WERI-Rb-1 (cell line): ENCODE measurements around the gene MAB21L3.

Experiments
- DNase-seq: peaks from one replicate; pipeline ENCODE4 v3.0.0-alpha.2; 2020
- H3K27ac ChIP-seq: fragments of 250-450 bp; sonication (Bioruptor Pico); 2 replicates; pipeline ENCODE4 v1.5.1; 2020; ENCODE audit warnings: mild to moderate bottlenecking, moderate library complexity
- H3K27me3 ChIP-seq: fragments of 250-450 bp; sonication (Bioruptor Pico); 2 replicates; pipeline ENCODE4 v1.5.1; 2021; ENCODE audit warnings: mild to moderate bottlenecking, low read depth, moderate library complexity; ENCODE audit not compliant: insufficient read depth, severe bottlenecking
- H3K36me3 ChIP-seq: fragments of 250-450 bp; sonication (Bioruptor Pico); 2 replicates; pipeline ENCODE4 v1.5.1; 2020; ENCODE audit warnings: mild to moderate bottlenecking, moderate library complexity
- H3K4me3 ChIP-seq: 2 replicates; pipeline ENCODE4 v1.5.1; 2011; ENCODE audit warnings: low read depth, mild to moderate bottlenecking, control low read depth, low read length
- H3K9me3 ChIP-seq: fragments of 250-450 bp; sonication (Bioruptor Pico); 2 replicates; pipeline ENCODE4 v1.5.1; 2021; ENCODE audit warnings: mild to moderate bottlenecking, moderate library complexity; ENCODE audit not compliant: severe bottlenecking
- TF ChIP-seq, protein P1 (sequence below): IDR thresholded peaks from 2 replicates; pipeline ENCODE4 v1.5.1; 2011; ENCODE audit warnings: low read depth, mild to moderate bottlenecking, control low read depth, inconsistent platforms, low read length

Gene MAB21L3

GRCh38 chr1:116075575-116075974, 35.6 kb upstream of the MAB21L3 start:
- H3K27me3 ChIP-seq: no peaks in the 10 kb centered on the region
- no peak overlapping the region for H3K4me3 ChIP-seq
- H3K36me3 ChIP-seq: no peaks in the 10 kb centered on the region
- no peak overlapping the region for H3K27ac ChIP-seq
- TF ChIP-seq, protein P1, sequence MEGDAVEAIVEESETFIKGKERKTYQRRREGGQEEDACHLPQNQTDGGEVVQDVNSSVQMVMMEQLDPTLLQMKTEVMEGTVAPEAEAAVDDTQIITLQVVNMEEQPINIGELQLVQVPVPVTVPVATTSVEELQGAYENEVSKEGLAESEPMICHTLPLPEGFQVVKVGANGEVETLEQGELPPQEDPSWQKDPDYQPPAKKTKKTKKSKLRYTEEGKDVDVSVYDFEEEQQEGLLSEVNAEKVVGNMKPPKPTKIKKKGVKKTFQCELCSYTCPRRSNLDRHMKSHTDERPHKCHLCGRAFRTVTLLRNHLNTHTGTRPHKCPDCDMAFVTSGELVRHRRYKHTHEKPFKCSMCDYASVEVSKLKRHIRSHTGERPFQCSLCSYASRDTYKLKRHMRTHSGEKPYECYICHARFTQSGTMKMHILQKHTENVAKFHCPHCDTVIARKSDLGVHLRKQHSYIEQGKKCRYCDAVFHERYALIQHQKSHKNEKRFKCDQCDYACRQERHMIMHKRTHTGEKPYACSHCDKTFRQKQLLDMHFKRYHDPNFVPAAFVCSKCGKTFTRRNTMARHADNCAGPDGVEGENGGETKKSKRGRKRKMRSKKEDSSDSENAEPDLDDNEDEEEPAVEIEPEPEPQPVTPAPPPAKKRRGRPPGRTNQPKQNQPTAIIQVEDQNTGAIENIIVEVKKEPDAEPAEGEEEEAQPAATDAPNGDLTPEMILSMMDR: no peak
- H3K9me3 ChIP-seq: no peaks in the 10 kb centered on the region
- no peak for DNase-seq

GRCh38 chr1:116075990-116076389, 35.2 kb upstream of the MAB21L3 start:
- H3K27me3 ChIP-seq: no peaks in the 10 kb centered on the region
- no peak overlapping the region for H3K27ac ChIP-seq
- TF ChIP-seq, protein P1: no peak
- DNase-seq: no peak
- no peaks in the 10 kb centered on the region for H3K9me3 ChIP-seq
- H3K4me3 ChIP-seq: no peak overlapping the region
- no peaks in the 10 kb centered on the region for H3K36me3 ChIP-seq

- Histone ChIP-seq H3K9me3 (no peaks in the 10 kb centered on the region), H3K27me3 (no peaks in the 10 kb centered on the region), H3K27ac (no peak overlapping the region), H3K36me3 (no peaks in the 10 kb centered on the region), H3K4me3 (no peak overlapping the region)
- TF ChIP-seq, protein P1: no peak
- DNase-seq: no peak
Measured at GRCh38 chr1:116076831-116077230, 34.4 kb upstream of the MAB21L3 start.

DNA sequence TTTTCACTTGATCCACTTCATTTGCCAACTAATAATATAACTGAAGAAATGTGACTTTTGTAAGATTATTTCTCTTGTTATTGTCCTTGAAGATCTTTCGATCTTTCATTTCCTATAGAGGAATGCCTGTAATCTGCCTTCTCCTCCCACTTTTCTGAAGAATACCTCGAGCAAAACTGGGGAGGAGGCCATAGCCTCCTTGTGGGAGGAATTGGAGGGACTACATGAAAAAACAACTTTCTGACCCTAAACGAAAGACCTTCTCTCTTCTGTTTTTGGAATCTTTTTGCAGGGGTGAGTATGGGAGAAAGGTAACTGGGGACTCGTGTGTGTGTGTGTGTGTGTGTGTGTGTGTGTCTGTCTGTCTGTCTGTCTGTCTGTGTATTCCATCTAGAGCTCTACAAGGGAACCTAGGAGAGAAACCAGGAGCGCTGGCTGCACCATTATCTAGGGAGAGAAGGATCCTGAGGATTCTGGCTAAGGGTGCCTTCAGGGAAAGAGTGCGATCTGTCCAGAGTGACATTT, 32.4 kb upstream of the MAB21L3 start:
- no peak overlapping the region for H3K27ac ChIP-seq
- no peaks in the 10 kb centered on the region for H3K9me3 ChIP-seq
- no peaks in the 10 kb centered on the region for H3K27me3 ChIP-seq
- H3K36me3 ChIP-seq: no peaks in the 10 kb centered on the region
- H3K4me3 ChIP-seq: no peak overlapping the region
- DNase-seq: no peak
- TF ChIP-seq, protein P1: no peak

- no peak for DNase-seq
- TF ChIP-seq, protein P1: no peak
- Histone ChIP-seq H3K27me3 (no peaks in the 10 kb centered on the region), H3K9me3 (no peaks in the 10 kb centered on the region), H3K36me3 (no peaks in the 10 kb centered on the region), H3K27ac (no peak overlapping the region), H3K4me3 (no peak overlapping the region)
Measured at GRCh38 chr1:116087628-116088027, 23.6 kb upstream of the MAB21L3 start.

DNA sequence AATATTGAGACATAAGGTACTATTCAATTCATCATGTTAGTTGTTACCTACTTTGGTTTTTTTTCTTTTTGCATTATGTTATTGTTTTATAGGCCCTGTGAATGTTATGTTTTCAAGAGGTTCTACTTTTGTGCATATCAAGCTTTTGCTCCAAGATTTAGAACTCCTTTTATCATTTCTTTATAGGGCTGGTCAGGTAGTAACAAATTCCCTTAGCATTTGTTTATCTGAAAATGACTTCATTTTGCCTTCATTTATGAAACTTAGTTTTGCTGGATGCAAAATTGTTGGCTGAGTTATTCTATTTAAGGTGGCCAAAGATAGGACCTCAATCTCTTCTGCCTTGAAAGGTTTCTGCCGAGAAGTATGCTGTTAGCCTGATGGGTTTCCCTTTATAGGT, 21.3 kb upstream of the MAB21L3 start:
- H3K36me3 ChIP-seq: no peaks in the 10 kb centered on the region
- TF ChIP-seq, protein P1: no peak
- H3K4me3 ChIP-seq: no peak overlapping the region
- H3K27me3 ChIP-seq: no peaks in the 10 kb centered on the region
- DNase-seq: no peak
- no peaks in the 10 kb centered on the region for H3K9me3 ChIP-seq
- no peak overlapping the region for H3K27ac ChIP-seq
